ENCODE measurements around the gene PKD2. TPM values are rescaled to one million over a fixed set of nuclear protein-coding genes. Genes with fewer than 3 reads are reported as not detected.

PKD2 gene
- 33.1 TPM for total RNA-seq

- peaks cover 47% of the 10 kb centered on the region for H3K4me1 ChIP-seq
- no peaks in the 10 kb centered on the region for H3K27me3 ChIP-seq
- H3K4me3 ChIP-seq = peak within 1 kb of the TSS; percentile 79 to 81
- TF ChIP-seq POLR2A (IDR thresholded peaks at IDR 0.05) (peak in 1 of 2 donors; percentile 84), CTCF (IDR thresholded peaks at IDR 0.05) (no peak), POLR2AphosphoS5 (IDR thresholded peaks at IDR 0.05; ENCODE audit: insufficient read depth in 1 of 2, low read depth in 1 of 2) (no peak)
- no peaks in the 10 kb centered on the region for H3K9me3 ChIP-seq
- peak within 1 kb of the TSS; percentile 95 for H3K27ac ChIP-seq
- H3K36me3 ChIP-seq = no peaks in the 10 kb centered on the region
- intact Hi-C loops (cut with DNase I) = no loop called here
- no peak for DNase-seq (ENCODE audit: extremely low spot score in 2 of 2)
These were observed at the start of gene PKD2 for GRCh38 chr4:88007304-88008121. Gene PKD2 (plus strand): TSS chr4:88007635. CDS start chr4:88007734, 99 bp downstream.

GRCh38 chr4:87961993-87962392 lies 45.4 kb upstream of the PKD2 start:
- no peak overlapping the region for H3K4me3 ChIP-seq
- intact Hi-C loops (cut with DNase I) = loop anchor here (10.0 kb wide), 1 partner anchor 97 kb away; no protein-coding TSS in a partner anchor
- no peaks in the 10 kb centered on the region for H3K4me1 ChIP-seq
- no peak for DNase-seq (ENCODE audit: extremely low spot score in 2 of 2)
- H3K27me3 ChIP-seq = no peaks in the 10 kb centered on the region
- no peaks in the 10 kb centered on the region for H3K9me3 ChIP-seq
- TF ChIP-seq POLR2A (IDR thresholded peaks at IDR 0.05) (no peak), POLR2AphosphoS5 (IDR thresholded peaks at IDR 0.05; ENCODE audit: insufficient read depth in 1 of 2, low read depth in 1 of 2) (no peak), CTCF (IDR thresholded peaks at IDR 0.05) (no peak)
- H3K27ac ChIP-seq = no peak overlapping the region
- H3K36me3 ChIP-seq = no peaks in the 10 kb centered on the region

- no peaks in the 10 kb centered on the region for H3K36me3 ChIP-seq
- no peaks in the 10 kb centered on the region for H3K9me3 ChIP-seq
- H3K4me3 ChIP-seq = no peak overlapping the region
- no peaks in the 10 kb centered on the region for H3K27me3 ChIP-seq
- no peak overlapping the region for H3K27ac ChIP-seq
- DNase-seq (ENCODE audit: extremely low spot score in 2 of 2) = no peak
- TF ChIP-seq CTCF (IDR thresholded peaks at IDR 0.05) (no peak), POLR2A (IDR thresholded peaks at IDR 0.05) (no peak), POLR2AphosphoS5 (IDR thresholded peaks at IDR 0.05; ENCODE audit: insufficient read depth in 1 of 2, low read depth in 1 of 2) (no peak)
- no peaks in the 10 kb centered on the region for H3K4me1 ChIP-seq
- intact Hi-C loops (cut with DNase I) = loop anchor here (10.0 kb wide), 1 partner anchor 98 kb away; no protein-coding TSS in a partner anchor
These were observed 44.9 kb upstream of the PKD2 start for GRCh38 chr4:87962398-87963146.

- Histone ChIP-seq H3K9me3 (no peaks in the 10 kb centered on the region), H3K36me3 (no peaks in the 10 kb centered on the region), H3K27ac (no peak overlapping the region), H3K27me3 (no peaks in the 10 kb centered on the region), H3K4me3 (no peak overlapping the region), H3K4me1 (no peaks in the 10 kb centered on the region)
- intact Hi-C loops (cut with DNase I) = loop anchor here (10.0 kb wide), 1 partner anchor 101 kb away; no protein-coding TSS in a partner anchor
- TF ChIP-seq POLR2A (IDR thresholded peaks at IDR 0.05) (no peak), POLR2AphosphoS5 (IDR thresholded peaks at IDR 0.05; ENCODE audit: insufficient read depth in 1 of 2, low read depth in 1 of 2) (no peak), CTCF (IDR thresholded peaks at IDR 0.05) (no peak)
- no peak for DNase-seq (ENCODE audit: extremely low spot score in 2 of 2)
These were observed 41.9 kb upstream of the PKD2 start for GRCh38 chr4:87965501-87965975.

Data from vagina (tissue), 2 donors.